ENCODE measurements around the gene MYPN.
"Not testable (repeated sequence)": the region's sequence is repeated elsewhere in the genome, so short reads cannot be mapped to it uniquely, and the experiment has no call there.

MYPN gene

DNA sequence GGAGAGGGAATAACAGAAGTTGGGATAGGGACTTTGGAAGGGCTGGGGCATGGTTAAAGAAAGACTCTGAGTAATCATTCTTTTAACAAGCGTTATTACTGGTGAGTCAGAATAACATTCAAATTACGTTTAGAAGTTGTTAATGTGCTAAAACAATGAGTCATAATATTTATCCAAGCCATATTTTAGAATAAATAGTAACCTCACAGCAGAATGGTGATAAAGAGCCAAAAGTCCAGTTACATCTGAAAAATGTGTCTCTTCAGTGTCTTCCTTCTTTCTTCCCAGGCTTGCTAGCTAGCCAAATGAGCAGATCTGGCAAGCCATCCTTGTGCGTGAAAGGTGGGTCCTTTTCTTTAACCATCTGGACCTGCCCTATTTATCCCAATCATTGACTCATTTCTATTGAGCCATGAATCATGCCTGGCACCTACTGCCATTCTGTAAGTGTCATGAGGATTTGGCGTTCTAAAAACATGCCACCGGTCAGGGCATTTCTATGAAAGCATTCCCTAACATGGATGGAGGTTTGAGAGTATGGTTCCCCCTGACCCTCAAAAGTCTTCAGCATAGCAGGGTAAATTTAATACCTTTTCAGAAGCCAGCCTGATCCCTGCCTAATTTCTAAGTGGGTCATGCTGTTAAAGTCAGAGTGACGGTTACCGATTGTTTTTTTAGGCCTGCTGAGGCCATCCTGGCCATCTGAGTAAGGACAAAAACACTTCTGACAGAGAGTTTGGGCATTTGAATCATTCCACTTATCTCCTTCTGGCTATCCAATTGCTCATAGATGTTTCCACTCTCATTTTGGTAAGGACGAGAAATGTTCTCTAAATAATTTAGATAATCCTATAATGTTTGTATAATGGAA, 26.9 kb downstream of the MYPN start:
- no peak for DNase-seq

DNA sequence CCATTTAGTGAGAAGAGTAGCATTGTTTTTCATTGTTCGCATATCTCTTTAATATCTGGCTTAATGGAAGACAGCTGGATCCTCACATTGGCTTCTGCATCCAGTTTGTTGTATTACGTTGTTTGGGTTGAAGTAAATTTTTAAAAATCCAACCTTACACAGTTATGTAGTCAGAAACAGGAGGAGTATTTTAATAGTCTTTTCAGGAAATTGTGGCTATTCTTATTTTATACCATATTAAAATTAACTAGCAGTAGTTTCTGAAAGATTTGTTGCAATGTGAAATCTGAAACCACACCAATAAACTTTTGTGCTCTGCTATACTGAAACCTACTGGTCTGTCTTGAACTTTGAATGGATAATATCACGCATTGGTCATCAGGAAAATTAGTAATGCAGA, 27.9 kb downstream of the MYPN start:
- DNase-seq = no peak

DNA sequence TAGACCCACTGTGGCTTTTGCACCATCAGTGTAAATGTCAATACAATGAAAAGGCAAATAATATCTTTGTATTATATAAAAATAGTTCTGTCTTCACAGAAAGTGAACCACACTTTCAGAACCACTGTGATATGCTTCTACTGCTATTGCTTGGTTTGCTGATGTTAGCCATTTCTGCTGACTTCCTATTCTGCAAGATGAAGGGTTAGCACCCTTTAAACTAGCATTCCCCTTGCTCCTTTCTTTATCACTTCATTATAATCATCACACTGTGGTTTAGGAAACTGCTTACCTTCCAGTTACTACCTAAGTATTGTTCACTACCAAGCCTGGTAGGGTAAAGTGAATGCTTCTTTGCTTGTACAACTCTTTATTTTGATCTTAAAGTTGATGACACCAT, 29.2 kb downstream of the MYPN start:
- no peak for DNase-seq

DNA sequence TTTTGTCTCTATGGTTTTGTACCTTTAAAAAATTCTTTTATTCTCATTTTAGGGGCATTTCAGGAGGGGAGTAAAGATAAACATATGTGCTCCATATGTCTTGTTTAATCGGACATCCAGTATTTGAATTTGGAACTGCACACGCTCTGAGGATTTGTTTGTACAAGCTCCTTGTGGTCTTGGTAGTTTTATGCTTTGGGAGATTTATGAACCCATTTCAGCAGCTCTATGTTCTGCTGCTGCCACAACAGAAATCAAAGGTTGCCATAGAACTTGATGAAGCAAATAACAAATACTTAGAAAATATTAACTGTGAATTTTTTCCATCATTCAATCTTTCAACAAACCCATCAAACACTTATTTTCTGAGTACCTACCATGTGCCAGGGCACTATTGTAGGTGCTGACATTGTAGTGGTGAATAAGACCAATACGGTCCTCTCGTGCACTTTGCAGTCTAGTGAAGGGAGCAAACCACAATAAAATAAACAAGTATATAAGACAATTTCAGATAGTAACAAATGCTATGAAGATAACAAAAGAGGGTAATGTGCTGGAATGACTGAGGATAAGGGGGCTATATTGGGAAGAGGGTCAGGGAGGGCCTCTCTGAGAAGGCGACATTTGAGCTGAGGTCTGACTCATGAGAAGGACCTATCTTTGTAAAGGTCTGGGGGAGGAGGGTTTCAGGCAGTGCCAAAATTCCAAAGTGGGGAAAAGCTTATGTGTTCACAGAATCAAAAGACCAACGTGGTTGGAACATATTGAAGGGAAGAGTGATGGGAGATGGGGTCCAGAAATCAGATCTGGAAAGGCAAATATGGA, 30.4 kb downstream of the MYPN start:
- DNase-seq = no peak

DNA sequence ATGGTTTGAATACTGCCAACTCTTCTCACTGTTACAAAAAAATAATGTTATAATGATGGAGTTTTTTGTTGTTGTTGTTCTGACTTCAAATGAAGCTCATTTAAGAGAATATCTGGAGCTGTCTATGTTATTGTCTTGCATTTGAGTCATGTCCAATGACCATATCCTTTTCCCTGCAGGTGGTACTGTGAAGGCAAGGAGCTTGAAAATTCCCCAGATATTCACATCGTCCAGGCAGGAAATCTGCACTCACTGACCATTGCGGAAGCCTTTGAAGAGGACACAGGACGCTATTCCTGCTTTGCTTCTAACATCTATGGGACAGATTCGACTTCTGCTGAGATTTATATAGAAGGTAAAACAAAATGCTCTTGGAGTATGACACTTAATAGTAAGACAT, 33.5 kb downstream of the MYPN start:
- DNase-seq = no peak

DNA sequence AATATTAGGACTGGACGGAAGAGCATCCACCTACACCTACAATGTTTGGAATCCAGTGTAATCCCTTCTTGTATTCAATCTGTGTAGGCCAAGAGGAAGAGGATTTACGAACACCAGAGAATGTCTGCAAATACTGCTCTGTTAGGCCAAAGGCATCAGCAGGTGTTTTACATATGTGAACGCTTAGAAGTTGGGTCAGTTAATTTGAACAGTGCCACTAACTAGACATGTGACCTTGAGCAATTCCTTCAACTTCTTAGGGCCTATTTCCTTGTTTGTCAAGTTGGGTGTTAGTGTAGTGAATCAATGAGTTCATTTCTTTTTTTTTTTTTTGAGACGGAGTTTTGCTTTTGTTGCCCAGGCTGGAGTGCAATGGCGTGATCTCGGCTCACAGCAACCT, 35.4 kb downstream of the MYPN start:
- DNase-seq = no peak

DNA sequence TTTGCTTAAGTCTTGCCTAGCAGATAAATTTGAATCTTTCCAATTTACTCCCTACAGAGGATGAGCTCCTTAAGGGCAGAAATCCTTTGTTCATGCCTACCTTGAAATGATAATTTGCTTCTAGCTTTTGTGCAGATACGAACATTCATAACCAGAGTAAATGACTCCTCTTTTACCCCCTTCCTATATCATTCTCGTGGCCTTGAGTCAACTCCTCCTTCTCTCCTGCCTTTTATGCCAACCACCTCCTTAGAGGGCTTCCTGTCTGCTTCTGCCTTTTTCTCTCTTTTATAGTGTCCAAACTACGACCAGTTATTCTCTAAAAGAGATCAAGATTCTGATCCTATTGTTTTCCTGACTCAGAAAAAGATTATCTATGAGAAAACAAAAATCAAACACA, 36.4 kb downstream of the MYPN start:
- no peak for DNase-seq

DNA sequence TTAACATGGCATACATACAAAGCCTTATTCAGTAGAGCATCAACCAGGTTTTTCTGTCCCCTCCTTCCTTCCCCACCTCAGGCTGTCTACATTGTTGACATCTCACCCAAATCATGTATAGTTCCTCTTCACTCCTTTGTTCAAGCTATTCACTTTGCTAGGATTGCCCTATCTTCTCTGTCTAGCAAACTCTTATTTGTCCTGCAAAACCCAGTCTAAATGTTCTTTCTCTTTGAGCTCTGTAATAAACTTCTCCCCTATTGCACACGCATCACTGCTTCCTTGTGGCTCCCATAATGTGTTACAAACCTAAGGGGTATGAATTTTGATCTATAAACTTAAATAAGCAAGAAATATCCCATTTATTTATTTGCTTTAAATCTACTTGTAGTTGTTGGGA, 36.8 kb downstream of the MYPN start:
- DNase-seq = no peak

DNA sequence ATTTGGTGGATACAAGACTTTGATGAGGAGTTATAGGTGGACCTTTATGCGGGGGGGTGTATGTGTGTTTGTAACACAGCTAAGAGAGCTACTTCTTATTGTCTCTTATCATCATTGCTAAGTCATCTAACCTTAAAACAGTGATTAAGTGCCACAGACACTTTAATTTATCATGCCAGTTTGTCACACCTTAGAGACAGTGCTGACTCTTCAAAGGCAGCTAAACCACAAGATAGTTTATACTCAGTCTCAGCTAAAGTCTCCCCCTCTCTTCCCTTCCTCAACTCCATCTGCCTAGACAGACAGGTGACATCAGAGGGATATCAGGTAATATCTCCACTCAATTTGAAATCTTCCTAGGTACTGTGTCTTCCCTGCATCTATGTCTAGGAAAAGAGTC, 42.2 kb downstream of the MYPN start:
- DNase-seq = no peak

DNA sequence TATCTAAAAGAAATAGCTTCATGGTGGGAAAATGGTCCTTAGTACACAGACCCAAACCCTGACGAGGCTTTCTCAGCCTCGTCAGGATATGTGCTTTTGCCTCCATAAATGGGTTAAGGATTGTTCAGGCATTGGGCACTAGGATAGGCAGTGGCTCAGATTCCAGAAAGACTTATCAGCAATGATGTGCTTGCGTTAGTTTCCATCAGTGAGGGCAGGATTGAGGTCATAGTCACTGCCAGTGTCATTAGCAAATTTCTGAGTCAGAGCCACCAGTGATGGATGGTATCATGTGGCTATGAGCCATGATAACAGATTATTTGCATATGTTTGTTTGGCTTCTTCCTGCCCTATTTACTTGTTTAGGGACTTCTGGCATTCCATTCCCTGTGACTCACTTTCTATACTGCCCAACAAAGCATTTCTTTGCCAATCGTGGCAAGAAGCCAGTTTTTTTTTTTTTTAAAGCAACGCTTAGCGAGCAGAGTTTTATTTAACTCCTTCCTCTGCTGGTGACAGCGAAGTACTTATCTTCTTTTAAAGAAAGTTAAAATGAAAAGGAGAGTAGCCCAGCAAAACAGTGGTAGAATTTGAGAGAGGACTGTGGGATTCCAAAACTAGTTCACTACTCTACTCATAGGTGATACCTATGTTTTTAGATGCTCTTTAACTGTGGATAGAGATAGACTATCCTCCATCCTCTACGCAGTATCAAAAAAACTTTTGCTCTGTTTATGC, 44.4 kb downstream of the MYPN start:
- DNase-seq = peak in 15 of 58 donors; percentile 2 to 60 (median 11)

DNA sequence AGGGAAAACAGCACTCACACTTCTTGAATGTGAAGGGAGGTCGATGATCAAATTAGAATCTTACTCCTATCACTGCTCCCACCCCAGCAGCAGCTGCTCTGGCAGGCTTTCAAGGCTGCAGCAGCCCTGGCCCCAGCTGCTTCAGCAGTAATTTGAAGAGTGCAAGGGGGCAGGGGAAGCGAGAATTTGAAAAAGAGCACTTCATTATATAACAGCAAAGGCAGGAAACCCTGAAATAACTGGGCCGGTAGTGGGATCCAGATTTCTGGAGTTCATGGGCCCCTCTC, 44.9 kb downstream of the MYPN start:
- peak in 33 of 58 donors; percentile 2 to 53 (median 11) for DNase-seq

DNA sequence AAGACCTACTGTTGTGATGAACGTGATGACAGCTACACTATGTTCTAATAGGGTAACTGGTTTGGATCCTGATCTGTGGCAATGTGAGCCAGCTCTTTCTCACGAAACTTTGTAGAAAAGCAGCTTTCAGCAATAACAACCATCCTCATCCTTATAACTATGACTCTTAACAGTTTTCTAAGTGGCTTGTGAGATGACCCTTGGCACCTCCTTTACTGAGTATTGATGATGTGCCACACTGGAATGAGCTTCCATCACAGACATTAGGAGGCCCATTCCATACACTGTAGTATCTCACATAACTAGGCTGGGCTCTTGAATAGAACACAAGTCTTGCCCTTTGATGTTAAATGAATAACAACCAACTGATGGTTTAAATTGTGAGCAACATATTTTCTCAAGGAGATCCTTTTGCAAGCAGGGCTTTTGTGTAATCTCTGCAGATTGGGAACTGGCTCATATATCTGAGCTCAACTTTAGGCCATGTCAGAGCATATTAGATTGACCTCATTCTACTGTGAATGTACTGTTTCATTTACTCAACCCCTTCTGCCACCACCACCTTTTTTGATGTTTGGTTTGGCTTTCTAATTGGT, 46.4 kb downstream of the MYPN start:
- no peak for DNase-seq

DNA sequence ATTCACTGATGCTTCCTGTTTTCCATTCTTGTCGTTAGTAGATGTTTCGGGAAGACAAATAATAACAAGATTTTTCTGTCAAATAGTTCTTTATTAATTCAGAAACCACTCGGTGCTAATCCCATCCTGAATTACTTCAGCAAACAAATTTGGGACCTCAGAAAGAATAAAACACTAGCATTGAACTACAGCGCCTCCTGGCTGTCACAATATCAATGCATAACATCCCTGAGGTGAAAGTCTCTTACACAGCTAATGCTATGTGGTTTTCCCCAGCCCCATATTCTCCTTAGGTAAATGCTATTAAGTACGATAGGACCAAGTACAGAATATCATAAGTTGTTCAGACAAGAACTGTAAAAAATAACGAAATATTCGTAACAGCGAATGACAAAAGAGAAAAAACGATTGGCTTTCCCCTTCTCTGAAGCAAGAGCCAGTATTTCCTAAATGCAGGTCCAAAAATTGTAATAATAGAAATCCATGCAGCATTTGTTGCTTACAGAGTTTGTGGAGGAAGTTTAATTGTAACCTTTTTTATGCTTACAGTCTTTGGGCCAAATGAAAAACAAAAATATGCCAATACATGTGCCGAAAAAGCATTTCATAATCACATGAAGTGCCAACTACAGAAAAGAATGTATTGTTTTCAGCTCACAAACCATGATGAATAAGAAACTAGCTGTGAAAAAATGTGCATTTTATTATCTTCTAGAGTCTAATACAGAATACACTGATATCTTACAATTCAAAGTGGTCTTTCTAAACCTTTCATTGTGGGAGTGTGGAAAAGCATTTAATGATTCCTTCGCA, 47.3 kb downstream of the MYPN start:
- peak in 30 of 58 donors; percentile 0 to 59 (median 18) for DNase-seq

DNA sequence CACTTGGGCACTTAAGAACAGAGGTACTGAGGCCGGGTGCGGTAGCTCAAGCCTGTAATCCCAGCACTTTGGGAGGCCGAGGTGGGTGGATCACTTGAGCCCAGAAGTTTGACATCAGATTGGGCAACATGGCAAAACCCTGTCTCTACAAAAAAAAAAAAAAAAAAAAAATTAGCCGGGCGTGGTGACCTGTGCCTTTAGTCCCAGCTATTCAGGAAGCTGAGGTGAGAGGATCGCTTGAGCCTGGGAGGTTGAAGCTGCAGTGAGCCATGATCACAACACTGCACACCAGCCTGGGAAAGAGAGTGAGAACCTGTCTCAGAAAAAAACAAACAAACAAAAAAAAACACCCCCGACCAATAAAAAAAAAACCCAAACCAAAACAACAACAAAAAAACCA, 48.2 kb downstream of the MYPN start:
- DNase-seq = not testable (repeated sequence)

DNA sequence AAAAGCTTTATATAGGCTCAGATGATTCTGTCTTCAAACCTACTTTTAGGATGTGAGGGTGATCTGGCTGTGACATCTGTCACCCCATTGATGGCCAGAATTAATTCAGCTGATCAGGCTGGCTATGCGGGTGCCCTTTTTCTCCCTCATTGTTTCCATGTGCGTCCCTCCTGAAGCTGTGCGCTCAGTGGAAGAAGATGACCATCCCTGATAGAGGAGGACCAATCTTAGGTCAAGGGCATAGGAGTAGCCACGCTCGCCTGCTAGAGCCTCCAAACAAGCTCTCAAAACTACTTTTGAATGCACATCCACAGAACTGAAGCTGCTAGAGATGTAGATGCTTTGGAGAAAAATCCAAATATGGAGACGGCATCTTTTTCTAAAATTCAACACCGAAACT, 48.7 kb downstream of the MYPN start:
- no peak for DNase-seq

DNA sequence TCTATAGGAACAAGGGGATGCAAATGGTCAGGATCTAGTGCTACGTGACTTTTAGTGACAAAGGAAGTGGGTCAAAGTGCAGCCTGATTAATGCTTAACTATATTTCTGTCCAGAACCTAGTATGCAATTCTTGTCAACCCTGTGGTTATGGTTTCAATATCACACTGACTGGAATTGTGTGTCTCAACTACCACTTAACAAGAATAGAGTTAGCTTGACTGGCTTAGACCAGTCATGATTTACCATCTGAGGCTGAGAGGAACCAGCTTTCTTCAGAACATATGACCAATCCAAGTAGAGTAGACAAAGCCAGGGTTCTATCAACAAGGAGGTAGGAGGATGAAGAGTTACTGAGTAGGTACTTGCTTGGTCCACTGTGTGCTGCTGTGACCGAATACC, 54.4 kb downstream of the MYPN start:
- DNase-seq = no peak

DNA sequence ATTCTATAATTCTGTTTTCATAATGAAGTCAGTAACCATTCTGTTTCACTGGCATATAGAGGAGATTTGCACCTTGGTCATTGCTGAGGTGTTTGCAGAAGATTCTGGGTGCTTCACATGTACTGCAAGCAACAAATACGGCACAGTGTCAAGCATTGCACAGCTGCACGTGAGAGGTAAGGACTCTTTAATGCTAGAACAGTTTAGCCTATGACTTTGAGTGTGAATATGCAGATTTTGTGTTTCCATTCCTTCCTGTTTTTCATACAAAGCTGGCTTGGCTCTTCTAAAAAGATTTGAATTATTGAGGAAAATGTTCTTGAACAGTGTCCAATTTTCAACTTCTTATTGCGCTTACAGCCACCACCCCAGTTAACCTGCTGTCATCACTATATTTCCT, 56.4 kb downstream of the MYPN start:
- no peak for DNase-seq

DNA sequence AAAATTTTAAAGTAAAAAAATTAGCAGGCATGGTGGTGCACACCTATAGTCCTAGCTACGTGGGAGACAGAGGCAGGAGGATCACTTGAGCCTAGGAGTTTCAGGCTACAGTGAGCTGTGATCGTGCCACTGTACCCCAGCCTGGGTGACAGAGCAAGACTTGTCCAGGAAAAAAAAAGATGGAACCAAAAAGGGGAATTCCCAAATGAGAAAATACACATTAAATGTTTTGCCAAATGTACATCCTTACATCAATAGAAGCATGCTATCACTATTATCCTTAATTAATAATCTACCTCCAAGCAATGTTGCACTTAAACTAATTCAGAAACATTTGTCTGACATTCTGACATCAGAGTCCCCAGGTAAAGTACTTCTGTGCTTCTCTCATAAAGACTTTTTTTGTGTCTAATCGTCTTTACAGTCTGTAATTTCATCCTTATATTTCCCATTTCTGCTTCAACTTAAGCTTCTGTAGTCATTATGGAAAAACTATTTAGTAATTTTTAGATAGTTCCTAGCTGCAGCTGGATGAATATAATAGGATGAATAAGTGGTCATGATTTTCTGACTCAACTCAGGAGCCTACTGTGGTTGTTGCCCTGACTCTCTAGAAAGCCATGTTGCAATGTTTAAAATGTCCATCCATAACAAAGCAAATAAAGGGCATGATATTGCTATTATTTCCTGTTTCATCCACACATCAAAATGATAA, 57.7 kb downstream of the MYPN start:
- no peak for DNase-seq

DNA sequence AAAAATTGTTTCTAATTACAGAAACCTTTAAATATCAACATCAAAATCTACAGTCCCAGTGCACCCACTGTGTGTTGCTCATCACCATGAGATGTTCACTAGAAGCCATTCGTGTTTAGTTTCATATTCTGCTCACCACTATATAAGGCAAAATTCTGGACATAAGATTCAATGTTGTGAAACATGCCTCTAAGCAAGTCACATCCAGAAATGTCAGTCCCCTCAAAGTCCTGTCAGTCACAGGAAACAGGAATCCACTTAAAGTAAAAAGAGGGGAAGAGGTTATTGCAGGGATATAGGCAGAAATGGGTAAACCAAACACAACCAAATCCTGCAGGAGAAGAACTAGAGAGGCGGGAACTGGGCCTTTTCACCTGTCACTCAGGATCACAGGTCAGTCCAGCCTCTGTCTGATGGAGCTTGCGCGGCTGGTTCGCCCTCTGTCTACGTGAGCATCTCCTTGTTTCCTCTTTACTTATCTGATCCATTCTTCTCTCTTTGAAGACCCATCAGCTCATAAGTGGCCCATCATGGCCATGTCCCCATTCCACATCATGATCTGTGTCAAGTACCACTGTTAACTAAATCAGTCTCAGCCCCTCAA, 58.4 kb downstream of the MYPN start:
- no peak for DNase-seq

Data from anterior cingulate cortex (tissue), 58 donors.